MCF 10A (cell line): Measurements from ENCODE around the gene SPECC1L. TPM values are rescaled to one million over a fixed set of nuclear protein-coding genes. Genes with fewer than 3 reads are reported as not detected.
"Not testable (repeated sequence)": the region's sequence is repeated elsewhere in the genome, so short reads cannot be mapped to it uniquely, and the experiment has no call there.

Experiments
- BruUV-seq: library from RNA; stranded (reverse); fragments of 400-500 nt; replicated peaks from 2 replicates; lab custom pipeline; 2021; lab: Mats Ljungman, UMichigan
- CTCF ChIA-PET: fragments of 300-600 bp; sonication (Branson Sonifier 250); formaldehyde crosslinking; extraction: SDS; loops from one replicate; lab custom pipeline; 2021; ENCODE audit warnings: antibody characterized with exemption, inconsistent platforms; lab: Yijun Ruan, JAX
- POLR2A ChIA-PET: fragments of 300-600, 350-650 bp; sonication (Branson Sonifier 250); formaldehyde crosslinking; extraction: SDS; loops from one replicate; lab custom pipeline; 2020; ENCODE audit warnings: antibody characterized with exemption, inconsistent platforms; lab: Yijun Ruan, JAX
- DNase-seq: peaks from one replicate; pipeline ENCODE4 v3.0.0-alpha.2; 2018; ENCODE audit not compliant: unreplicated experiment
- H3K27ac Mint-ChIP-seq: one replicate; pipeline ENCODE4 v1.8.0; 2022; ENCODE audit warnings: mild to moderate bottlenecking, low read depth, mixed read lengths; ENCODE audit not compliant: unreplicated experiment
- H3K27me3 Mint-ChIP-seq: one replicate; pipeline ENCODE4 v1.8.0; 2022; ENCODE audit warnings: mixed read lengths; ENCODE audit not compliant: insufficient read depth, unreplicated experiment
- H3K36me3 Mint-ChIP-seq: one replicate; pipeline ENCODE4 v1.8.0; 2022; ENCODE audit warnings: mild to moderate bottlenecking, moderate library complexity, mixed read lengths; ENCODE audit not compliant: insufficient read depth, unreplicated experiment
- H3K4me1 Mint-ChIP-seq: one replicate; pipeline ENCODE4 v1.8.0; 2022; ENCODE audit warnings: mixed read lengths; ENCODE audit not compliant: insufficient read depth, unreplicated experiment
- H3K4me3 Mint-ChIP-seq: one replicate; pipeline ENCODE4 v1.8.0; 2022; ENCODE audit warnings: mild to moderate bottlenecking, moderate library complexity, mixed read lengths; ENCODE audit not compliant: unreplicated experiment
- H3K9me3 Mint-ChIP-seq: one replicate; pipeline ENCODE4 v1.8.0; 2022; ENCODE audit warnings: mixed read lengths; ENCODE audit not compliant: unreplicated experiment
- intact Hi-C: fragments of 100-400 bp; cut with micrococcal nuclease; formaldehyde crosslinking; loops from 2 replicates; pipeline ENCODE4 v1.14.1; 2022
- total RNA-seq: library from RNA; stranded (reverse); gene quantifications from 2 replicates; pipeline ENCODE4 v1.2.3, GENCODE V29; 2022
- TF ChIP-seq, protein P1 (sequence below): fragments of 200-600 bp; IDR thresholded peaks from one replicate; pipeline ENCODE4 v1.8.0; 2022; ENCODE audit warnings: antibody characterized with exemption, mild to moderate bottlenecking; ENCODE audit not compliant: unreplicated experiment

The SPECC1L gene
- total RNA-seq, 1 experiment from 2014 or later: 60.4 TPM

DNA sequence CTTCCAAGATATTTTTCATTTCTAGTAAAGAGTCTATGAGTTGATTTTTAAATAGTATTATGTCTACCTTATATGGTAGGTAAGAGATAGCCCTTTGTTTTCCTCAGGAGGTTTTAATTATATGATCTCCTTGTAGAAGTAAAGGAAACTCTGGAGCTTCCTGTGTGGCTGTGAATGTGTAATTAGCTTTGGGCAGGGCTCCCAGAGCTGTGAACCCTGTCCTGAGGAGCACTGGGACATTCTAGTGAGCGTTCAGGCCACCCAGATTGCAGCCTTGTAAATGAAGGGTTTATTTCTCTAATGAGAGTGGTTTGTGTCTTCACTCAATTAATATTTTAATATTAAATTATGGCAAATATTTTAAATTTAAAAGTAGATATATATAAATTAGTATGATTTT lies 24.3 kb downstream of the SPECC1L start:
- CTCF ChIA-PET, DNase-seq, H3K27ac Mint-ChIP-seq, H3K36me3 Mint-ChIP-seq, H3K27me3 Mint-ChIP-seq, intact Hi-C loops, H3K9me3 Mint-ChIP-seq, BruUV-seq, H3K4me1 Mint-ChIP-seq, H3K4me3 Mint-ChIP-seq: not testable (repeated sequence)
- POLR2A ChIA-PET: interaction anchor here (0.8 kb wide), 1 partner anchor 9 kb away, joined by 4 read pairs; no protein-coding TSS in a partner anchor

DNA sequence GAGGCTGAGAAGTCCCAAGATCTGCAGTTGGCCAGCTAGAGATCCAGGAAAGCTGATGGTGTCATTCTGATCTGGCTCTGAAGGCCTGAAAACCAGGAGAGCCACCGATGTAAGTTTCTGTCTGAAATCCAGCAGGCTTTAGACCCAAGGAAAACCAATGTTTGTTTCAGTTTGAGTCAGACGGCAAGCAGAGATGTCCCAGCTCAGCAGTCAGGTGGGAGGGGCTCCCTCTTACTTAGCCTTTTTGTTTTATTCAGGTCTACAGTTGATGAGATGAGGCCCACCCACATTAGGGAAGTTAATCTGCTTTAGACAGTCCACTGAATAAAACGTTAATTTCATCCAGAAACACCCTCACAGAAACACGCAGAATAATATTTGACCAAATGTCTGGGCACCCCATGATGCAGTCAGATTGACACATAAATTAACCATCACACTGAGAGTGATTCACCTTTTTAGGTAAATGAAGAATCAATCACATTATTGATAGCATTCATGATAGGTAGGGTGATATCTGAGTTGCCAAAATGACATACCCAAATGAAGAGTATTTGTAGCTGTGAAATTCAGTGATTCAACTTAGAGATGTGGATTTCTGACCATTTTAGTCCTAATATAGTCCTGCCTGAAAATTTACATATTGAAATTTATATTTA lies 28.0 kb downstream of the SPECC1L start:
- CTCF ChIA-PET, H3K27me3 Mint-ChIP-seq, H3K4me3 Mint-ChIP-seq, H3K27ac Mint-ChIP-seq, H3K9me3 Mint-ChIP-seq, BruUV-seq, intact Hi-C loops, DNase-seq: not testable (repeated sequence)
- POLR2A ChIA-PET: interaction anchor here (1.2 kb wide), 1 partner anchor 9 kb away, joined by 5 read pairs; no protein-coding TSS in a partner anchor
- H3K36me3 Mint-ChIP-seq: peaks cover 21% of the 10 kb centered on the region
- peaks cover 13% of the 10 kb centered on the region for H3K4me1 Mint-ChIP-seq

DNA sequence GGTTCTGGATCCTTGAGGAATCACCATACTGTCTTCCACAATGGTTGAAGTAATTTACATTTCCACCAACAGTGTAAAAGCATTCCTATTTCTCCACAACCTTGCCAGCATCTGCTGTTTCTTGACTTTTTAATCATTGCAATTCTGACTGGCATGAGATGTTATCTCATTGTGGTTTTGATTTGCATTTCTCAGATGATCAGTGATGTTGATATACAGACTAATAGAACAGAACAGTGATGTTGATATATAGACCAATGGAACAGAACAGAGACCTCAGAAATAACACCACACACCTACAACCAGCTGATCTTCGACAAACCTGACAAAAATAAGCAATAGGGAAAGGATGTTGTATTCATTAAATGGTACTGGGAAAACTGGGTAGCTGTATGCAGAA lies 29.9 kb downstream of the SPECC1L start:
- CTCF ChIA-PET, H3K4me3 Mint-ChIP-seq, H3K9me3 Mint-ChIP-seq, H3K27ac Mint-ChIP-seq, H3K27me3 Mint-ChIP-seq, POLR2A ChIA-PET, intact Hi-C loops, BruUV-seq, DNase-seq: not testable (repeated sequence)
- Mint-ChIP-seq H3K36me3 (peaks cover 38% of the 10 kb centered on the region), H3K4me1 (peaks cover 27% of the 10 kb centered on the region)

DNA sequence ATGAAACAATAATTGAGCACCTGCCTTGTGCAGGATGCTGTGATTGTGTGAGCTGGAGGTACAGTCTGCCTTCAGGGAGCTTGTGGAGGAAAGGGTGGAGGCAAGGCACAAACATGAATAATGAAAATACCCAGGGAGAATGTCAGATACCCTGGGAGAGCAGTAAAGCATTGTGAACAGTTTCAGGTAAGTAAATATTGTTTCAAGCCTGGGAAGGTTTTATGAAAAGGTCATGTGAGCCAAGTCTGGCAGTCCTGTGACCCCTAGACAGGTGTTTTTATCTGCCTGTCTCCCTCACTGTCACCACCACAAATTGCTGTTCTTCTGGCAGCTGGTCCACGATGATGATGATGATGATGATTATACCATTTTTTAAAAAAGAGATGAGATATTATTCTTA lies 32.0 kb downstream of the SPECC1L start:
- DNase-seq: no peak
- H3K36me3 Mint-ChIP-seq: peaks cover 50% of the 10 kb centered on the region
- no peak overlapping the region for H3K4me3 Mint-ChIP-seq
- H3K9me3 Mint-ChIP-seq: no peaks in the 10 kb centered on the region
- CTCF ChIA-PET: interaction anchor here (0.6 kb wide), 1 partner anchor 18 kb away, joined by 4 read pairs; no protein-coding TSS in a partner anchor
- H3K27me3 Mint-ChIP-seq: no peaks in the 10 kb centered on the region
- intact Hi-C loops: no loop called here
- POLR2A ChIA-PET: interaction anchor here (1.2 to 2.9 kb wide), 4 partner anchors 13 to 408 kb away, joined by 3 to 12 read pairs (median 4); partner anchors contain the start of gene MIF
- no TSS peak for BruUV-seq
- no peak overlapping the region for H3K27ac Mint-ChIP-seq
- peaks cover 27% of the 10 kb centered on the region for H3K4me1 Mint-ChIP-seq
- TF ChIP-seq, protein P1, sequence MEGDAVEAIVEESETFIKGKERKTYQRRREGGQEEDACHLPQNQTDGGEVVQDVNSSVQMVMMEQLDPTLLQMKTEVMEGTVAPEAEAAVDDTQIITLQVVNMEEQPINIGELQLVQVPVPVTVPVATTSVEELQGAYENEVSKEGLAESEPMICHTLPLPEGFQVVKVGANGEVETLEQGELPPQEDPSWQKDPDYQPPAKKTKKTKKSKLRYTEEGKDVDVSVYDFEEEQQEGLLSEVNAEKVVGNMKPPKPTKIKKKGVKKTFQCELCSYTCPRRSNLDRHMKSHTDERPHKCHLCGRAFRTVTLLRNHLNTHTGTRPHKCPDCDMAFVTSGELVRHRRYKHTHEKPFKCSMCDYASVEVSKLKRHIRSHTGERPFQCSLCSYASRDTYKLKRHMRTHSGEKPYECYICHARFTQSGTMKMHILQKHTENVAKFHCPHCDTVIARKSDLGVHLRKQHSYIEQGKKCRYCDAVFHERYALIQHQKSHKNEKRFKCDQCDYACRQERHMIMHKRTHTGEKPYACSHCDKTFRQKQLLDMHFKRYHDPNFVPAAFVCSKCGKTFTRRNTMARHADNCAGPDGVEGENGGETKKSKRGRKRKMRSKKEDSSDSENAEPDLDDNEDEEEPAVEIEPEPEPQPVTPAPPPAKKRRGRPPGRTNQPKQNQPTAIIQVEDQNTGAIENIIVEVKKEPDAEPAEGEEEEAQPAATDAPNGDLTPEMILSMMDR: no peak

DNA sequence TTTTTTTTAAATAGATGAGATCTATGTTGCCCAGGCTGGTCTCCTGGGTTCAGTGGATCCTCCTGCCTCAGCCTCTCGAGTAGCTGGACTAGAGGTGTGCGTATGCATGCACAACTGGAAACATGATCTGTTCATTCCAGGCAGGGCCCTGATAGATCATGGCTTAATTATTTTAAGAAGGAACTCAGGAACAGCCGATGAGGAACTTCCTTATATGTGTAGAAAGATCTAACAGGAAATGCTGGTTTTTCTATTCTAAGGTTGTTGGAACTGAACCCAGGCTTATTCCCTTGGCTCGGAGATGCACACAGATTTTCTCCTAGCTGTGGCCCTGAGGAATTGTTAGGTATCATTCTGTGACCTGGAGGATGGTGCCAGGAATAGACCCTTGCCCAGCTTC lies 32.4 kb downstream of the SPECC1L start:
- no peaks in the 10 kb centered on the region for H3K27me3 Mint-ChIP-seq
- TF ChIP-seq, protein P1: no peak
- BruUV-seq: no TSS peak
- no peaks in the 10 kb centered on the region for H3K9me3 Mint-ChIP-seq
- H3K27ac Mint-ChIP-seq: peak overlapping the region; percentile 17
- H3K4me1 Mint-ChIP-seq: peaks cover 27% of the 10 kb centered on the region
- POLR2A ChIA-PET: interaction anchor here (0.6 to 2.9 kb wide), 6 partner anchors 14 to 409 kb away, joined by 3 to 12 read pairs (median 4); partner anchors contain the start of gene MIF
- peaks cover 50% of the 10 kb centered on the region for H3K36me3 Mint-ChIP-seq
- intact Hi-C loops: no loop called here
- CTCF ChIA-PET: interaction anchor here (0.5 kb wide), 1 partner anchor 37 kb away, joined by 3 read pairs; no protein-coding TSS in a partner anchor
- H3K4me3 Mint-ChIP-seq: no peak overlapping the region
- no peak for DNase-seq
